ENCODE data around the gene SLC24A3.

- TF ChIP-seq CTCF (IDR thresholded peaks at IDR 0.05) (no peak), POLR2A (IDR thresholded peaks at IDR 0.05) (no peak)
Observed at GRCh38 chr20:19396460-19397081, 184.1 kb downstream of the SLC24A3 start.
